GM19023 (cell line): ENCODE measurements around the gene TRIM37.

ENCODE experiments used
- ATAC-seq: cut with Tn5 transposase; IDR thresholded peaks from one replicate; pipeline ENCODE4 v1.9.1; 2021; ENCODE audit warnings: mild to moderate bottlenecking, moderate library complexity; ENCODE audit not compliant: unreplicated experiment

TRIM37 gene

DNA sequence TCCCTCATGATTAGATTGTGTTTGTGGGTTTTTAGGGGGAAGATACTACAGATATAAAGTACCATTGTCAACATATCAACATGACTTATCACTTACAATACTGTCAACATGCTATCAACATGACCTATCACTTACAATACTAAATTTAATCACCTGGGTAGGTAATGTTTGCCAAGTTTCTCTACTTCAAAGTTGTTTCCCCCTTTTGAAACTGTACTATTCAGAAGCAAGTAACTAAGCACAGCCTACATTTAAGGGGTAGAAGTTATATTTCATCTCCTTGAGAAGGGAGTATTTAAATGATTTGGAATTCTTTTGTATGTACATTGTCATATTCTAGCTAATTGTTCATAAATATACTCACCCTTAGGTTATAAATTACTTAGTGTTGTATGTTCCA, 68.7 kb downstream of the TRIM37 start:
- ATAC-seq, result no peak

DNA sequence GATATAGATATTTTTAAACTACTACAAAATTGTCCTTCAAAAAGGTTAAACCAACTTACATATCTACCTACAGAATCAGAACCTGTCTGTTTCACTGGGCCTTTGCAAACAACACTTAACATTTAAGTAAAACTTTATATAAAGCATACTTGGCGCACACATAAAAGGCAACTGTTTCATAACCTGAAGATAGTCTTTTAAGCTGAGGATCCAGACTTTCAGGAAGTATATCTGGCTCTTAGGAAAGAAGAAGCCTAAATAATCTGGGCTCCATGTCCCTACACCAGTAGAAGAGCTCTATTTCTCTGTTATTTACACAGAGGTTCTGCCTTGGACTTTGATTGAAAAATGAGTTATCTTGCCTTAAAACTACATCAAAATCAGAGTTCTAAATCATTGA, 75.9 kb downstream of the TRIM37 start:
- no peak for ATAC-seq

DNA sequence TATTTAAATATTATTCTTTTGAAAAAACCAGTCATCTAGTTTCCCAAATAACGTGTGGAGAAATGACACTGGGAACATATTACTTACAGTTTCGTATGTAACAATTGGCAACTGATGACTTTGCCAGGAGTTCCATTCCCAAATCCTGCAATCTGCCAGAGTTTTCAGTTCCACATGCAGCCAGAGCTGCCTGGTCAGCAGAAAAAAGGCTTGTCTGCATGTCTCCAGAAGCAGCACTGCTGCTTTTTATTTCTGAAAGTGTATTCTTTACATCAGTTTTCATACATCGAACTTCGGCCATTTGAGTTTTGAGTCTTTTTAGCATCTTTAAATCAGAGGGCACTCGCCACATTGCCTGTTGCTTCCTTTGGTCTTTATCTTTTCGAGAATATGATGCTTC, 78.4 kb downstream of the TRIM37 start:
- no peak for ATAC-seq

DNA sequence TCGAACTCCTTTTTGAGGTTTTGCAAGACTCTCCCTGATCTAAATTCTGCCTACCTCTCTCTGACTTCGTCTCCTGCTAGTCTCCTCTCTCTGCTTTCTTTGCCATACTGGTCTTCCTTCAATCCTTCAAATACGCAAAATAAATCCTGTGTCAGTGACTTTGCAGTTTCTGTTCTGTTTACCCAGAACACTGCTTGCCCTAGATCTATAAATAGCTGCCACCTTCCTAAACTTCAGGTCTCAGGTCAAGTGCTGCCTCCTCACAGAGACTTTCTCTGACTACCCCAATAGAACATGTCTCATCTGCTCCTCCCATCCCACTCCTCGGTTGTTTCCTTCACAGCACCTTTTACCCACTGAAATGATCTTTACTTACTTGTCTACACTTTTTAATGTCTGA, 78.9 kb downstream of the TRIM37 start:
- no peak for ATAC-seq

DNA sequence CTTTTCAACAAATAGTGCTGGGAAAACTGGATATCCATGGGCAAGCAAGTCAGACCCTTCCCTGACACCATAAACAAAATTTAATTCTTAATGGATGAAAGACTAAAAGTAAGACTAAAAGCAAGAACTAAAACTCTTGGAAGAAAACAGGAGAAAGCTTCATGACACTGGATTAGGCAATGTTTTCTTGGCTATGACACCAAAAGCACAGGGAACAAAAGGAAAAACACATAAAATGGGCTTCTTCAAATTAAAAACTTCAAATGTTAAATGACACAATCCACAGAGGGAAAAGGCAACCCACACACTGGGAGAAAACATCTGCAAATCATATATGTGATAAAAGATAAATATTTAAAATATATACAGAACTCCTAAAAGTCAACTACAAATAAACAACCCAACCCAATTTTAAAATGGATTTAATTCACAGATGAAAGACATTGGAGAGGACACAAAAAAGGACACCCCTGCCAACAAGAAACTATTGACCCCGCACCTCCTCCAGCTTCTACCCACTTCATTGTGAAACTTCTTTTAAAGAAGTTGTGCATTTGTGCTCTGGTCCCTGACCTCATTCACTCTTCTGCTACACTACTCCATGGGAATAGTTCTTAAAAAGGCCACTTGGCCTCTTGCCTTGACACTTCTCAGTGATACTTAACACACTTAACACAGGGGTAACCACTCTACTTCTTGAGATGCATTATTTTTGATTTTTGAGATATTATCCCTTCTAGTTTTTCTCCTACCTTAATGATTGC, 80.3 kb downstream of the TRIM37 start:
- no peak for ATAC-seq

DNA sequence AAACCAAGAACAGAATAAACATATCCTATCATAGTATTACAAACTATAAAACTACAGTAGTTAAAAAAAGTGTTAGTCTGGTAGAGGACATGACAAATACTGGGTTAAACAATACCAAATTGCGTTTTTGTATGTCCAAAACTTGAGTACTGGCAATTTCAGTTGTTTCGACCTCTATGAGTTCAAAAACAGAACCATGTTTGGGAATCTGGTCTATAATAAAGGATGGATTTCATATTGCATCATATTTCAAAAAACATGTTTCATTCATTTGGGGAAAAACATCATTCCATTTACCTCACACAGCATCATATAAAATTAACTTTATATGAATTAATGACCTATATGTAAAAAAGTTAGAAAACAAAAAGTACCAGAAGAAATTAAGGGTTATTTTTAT, 81.8 kb downstream of the TRIM37 start:
- no peak for ATAC-seq

DNA sequence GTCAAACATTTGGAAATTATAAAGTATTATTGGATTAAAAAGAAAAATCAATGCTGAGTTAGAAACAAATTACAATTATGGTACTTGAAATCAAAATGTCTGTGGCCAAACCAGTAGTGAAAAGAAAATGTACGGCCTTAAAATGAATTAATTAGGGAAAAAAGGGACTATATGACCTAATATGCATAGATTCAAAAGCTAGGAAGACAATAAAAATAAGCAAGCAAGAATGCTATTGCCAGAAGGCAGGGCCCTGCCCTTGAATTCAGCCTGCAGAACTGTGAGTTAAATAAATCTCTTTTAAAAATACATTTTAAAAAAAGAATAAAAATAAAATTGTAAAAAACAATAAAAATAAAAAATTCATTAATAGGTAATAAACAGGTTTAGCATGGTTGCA, 88.7 kb downstream of the TRIM37 start:
- ATAC-seq, result no peak

DNA sequence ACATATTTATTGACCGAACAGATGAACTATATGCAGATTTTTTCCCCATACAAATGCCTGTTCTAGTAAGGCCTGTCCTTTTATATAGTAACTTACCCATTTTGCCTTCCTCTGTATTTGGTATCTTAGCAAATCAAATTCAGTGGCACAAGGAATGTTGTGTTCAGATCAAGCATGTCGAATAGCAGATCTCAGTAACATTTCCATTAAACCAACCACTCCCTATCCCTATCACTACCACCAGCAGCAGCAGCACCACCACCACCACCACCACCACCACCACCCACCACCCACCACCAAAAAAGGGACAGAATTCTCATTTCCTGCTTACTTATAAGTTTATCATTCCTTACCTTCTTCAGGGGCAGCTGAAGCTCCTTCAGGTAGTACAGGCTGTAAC, 94.7 kb downstream of the TRIM37 start:
- ATAC-seq, result no peak

DNA sequence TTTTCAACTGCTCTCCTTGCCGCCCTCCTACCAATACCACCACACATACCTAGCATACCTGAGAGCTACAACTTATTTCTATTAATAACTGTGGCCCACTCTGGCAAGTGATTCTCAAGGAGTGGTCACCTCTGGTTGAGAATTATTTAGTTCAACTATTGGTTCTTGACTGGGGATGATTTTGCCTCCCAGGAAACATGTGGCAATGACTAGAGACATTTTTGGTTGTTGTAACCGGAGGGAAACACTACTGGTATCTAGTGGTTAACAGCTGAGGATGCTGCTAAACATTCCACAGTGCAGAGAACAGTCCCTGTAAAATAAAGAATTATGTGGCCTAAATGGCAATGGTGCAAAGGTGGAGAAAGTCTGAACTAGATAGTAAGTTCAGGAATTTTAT, 96.7 kb downstream of the TRIM37 start:
- no peak for ATAC-seq

DNA sequence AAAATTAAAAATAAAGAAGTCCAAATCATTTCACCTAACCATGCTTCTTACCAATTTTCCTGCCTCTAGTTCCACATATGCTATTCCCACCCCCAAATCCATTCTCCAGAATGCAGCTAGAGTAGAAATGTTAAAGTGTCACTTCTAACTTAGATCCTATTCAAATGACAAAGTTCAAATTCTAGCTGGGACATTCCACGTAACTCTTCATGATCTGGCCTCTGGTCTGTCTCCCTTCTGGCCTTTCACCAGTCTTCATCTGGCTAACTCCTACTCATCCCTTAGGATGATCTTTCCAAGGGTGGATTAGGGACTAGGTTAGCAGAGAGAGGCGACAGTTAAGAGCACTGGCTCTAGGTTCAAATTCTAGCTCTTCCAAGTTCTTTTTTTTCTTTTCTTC, 97.9 kb downstream of the TRIM37 start:
- ATAC-seq, result no peak

DNA sequence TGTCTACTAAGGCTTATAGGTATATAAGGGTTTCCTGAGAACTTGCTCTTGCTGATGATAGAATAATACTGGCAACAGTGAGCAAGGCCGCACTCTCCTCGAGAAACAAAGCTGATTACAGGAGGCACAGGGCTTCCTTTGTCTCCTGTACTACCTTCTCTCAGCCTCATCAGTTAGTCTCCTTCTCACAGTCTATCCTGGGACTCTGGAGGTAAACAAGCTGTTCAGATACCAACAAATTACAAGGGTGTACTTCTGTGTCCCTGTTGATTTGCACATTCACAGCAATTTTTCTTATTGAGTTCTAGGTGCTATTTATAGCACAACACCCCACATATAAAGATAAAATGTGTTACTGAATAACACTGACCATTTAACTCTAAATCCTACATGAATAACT, 98.7 kb downstream of the TRIM37 start:
- ATAC-seq, result no peak

DNA sequence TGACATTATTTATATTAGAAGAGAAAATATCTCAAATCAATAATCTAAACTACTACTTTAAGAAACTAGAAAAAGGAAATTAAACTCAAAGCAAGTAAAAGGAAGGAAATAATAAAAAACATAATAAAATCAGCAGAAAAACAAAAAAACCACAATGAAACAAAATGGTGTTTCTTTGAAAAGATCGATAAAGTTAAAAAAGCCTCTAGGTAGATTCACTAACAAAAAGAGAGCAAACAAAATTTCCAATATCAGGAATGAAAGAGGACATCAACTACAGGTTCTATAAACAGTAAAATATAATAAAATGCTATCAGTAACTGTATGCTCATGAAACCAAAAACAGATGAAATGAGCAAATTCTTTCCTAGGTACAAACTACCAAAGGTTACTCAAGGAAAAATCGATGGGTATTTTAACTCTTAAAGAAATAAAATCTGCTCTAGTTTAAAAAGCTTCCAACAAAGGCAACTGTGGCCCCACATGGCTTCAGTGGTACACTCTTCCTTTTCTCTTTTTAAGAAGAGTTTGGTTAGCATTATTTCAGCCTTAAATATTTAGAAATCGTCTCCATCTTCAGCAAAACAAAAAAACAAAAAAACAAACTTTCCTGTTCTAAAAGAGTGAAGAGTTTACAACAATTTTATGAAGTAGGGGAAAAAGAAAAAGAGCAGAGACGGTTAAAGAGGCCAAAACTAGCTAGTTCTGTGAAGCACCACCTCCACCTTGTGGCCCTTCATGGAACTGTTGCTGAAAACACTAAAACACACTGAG, 102.2 kb downstream of the TRIM37 start:
- ATAC-seq, result no peak

DNA sequence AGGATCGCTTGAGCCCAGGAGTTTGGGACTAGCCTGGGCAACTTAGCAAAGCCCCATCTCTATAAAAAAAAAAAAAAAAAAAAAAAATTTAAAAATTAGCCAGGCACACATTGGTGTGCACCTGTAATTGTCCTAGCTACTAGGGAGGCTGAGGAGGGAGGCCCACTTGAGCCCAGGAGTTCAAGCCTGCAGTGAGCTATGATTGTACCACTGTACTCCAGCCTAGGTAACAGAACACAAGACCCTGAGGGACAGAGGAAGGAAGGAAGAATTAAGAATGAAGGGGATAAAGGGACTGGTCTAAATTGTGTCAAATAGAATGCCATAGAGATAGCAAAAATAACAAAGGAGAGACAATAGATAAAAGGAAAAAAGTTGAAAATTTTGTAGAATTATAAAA, 102.8 kb downstream of the TRIM37 start:
- ATAC-seq, result no peak

DNA sequence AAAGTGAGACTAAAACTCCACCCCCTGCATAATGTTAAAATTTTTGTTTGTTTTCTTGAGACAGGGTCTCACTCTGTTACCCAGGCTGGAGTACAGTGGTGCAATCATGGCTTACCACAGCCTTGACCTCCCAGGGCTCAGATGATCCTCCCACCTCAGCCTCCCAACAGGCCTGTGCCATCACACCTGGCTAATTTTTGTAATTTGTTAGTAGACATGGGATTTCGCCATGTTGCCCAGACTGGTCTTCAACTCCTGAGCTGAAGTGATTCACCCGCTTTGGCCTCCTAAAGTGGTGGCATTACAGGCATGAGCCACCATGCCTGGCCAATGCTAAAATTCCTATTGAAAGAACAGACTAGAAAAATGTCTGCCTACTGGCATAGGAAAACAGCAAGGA, 103.8 kb downstream of the TRIM37 start:
- ATAC-seq, result no peak

DNA sequence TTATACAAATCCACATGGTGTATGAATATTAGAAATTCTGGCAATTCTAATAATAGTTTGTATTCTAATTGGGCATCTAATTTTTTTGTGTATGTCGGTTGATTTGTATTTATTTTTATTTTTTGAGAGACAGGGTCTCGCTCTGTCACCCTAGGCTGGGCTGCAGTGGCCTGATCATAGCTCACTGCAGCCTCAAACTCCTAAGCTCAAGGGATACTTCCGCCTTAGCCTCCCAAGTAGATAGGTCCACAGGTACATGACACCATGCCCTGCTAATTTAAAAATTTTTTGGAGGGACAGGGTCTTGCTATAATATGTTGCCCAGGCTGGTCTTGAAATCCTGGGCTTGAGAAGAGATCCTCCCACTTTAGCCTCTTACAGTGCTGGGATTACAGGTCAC, 104.6 kb downstream of the TRIM37 start:
- ATAC-seq, result no peak

DNA sequence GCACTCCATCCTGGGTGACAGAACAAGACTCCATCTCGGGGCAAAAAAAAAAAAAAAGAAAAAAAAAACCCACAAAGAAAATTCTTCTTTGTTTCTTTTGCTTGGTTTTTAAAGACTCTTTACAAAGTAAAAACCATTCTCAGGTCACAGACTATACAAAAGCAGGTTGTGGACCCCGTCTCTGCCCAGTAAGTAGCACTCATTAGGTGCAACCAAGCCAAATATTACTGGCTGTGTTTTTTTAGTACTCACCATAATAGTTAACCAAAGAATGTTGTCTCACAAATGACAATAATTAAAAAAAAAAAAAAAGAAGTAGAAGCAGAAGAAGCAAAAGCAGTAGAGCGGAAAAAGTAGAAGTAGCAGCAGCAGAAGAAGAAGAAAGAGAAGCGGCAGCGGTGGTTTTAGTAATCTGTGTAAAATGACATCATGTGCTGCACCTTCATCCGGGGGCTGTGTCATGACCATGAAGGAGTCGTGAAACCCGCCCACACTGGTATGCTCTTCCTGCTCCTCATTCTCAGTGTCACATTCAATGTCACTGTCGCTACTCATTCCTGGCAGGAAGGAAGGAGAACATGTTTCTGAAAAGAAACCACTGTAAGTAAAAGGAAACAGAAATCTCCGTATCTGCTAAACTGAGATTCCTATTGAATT, 105.4 kb downstream of the TRIM37 start:
- peak; percentile 94 for ATAC-seq

DNA sequence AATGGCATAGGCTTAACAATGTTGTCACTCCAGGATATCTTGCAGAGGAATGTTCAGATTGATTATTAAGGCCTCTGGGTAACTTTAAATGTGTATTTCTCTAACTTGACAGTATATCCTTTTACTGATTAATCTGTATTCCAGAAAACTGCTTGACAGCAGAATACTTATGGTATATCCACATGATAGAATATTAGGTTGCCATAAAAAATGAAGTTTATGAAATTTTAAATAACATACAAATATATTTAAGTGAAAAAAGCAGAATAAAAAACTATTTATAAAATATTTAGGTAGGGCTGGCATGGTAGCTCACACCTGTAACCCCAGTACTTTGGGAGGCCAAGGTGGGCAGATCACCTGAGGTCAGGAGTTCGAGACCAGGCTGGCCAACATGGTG, 106.7 kb downstream of the TRIM37 start:
- ATAC-seq, result no peak

DNA sequence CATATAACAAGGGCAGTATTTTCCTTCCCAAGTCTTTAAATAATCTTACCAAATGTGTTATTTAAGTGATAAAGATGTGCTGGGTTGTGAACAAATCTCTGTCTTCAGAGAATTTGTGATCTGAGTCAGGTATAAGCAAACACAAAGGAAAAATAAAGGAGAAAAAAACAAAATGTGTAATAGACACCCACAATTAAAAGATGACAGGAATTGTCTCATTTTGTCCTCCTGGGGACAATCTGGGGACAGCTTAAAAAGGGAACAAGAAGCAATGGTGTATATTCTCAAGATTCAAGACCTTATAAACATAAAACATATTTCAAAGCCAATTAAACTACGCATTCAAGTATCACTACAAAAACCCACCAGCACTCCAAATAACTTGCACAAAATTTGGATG, 107.2 kb downstream of the TRIM37 start:
- no peak for ATAC-seq

DNA sequence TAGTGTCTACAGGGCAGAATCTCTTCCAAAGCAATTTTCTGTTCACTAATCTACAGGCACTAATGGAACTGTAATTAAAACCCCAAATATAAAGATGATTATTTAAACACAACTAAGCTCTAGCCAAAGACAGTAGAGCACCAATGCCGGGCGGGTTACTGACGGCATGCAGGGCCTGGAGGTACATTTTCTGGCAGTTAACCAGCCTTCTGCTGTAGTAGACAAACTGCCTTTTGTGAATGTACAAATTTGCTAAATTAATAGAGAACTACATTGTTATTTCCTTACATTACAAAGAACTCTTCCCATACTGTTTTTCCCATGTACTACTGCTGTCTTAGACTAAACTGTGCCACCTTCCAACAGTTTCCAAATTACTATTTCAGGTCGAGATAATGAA, 107.8 kb downstream of the TRIM37 start:
- no peak for ATAC-seq

DNA sequence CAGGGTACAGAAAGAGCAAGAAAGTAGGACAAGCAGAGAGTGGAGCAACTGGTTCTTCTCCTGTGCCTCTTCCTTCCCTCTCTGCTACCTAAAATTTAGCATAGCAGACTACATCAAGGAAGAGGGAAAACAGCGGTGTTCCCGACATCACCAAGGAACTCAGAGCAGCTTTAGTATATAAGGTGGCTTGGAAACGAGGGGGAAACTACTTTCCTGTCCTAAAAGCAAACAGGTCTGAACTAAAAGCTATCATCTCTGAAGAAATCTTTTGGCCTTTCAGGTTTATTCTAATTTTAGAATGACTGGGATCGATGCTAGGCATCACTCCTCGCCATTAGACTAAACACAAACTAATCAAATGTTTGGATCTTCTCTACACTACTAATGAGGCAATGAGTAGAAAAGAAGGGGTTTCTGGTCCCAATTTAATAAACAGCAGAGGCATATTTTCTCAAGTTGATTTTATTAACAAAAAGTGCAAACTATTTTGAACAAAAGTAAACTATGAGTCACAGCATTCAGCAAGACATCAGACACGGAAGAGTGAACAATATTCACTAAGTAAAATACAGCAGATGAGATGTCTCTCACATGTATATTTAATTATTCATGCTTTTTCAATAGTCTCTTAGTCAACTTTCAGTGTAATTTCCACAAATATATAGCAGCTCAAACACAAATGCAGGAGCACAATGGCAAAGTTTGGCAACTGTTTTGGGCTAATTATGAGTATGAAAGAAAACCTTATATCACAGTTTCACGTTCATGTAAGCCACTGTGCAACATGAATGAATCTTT, 108.7 kb downstream of the TRIM37 start:
- no peak for ATAC-seq

DNA sequence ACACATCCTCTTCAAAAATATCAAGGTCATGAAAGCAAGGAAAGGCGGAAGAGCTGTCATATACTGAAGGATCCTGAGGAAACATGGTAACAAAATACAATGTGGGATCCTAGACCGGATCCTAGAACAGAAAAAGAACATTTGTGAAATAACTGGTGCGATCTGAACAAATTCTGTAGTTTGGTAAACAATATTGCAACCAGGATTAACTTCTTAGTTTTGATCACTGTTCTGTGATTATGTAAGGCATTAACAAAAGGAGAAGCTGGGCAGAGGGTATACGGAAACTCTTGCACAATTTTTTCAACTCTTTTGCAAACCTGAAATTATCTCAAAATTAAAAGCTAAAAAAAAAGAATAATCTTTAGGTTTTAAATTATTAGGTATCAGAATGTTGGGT, 109.7 kb downstream of the TRIM37 start:
- no peak for ATAC-seq
